ENCODE measurements around the gene FLNB.

FLNB gene

GRCh38 chr3:58116985-58117384, 108.8 kb downstream of the FLNB start:
- no peak for DNase-seq

- no peak for DNase-seq
Observed at GRCh38 chr3:58117561-58118181, 109.4 kb downstream of the FLNB start.

GRCh38 chr3:58119186-58119585, 111.0 kb downstream of the FLNB start:
- DNase-seq: no peak

- no peak for DNase-seq
Observed at GRCh38 chr3:58120075-58120812, 112.0 kb downstream of the FLNB start.

GRCh38 chr3:58121183-58121582, 113.0 kb downstream of the FLNB start:
- no peak for DNase-seq

GRCh38 chr3:58122936-58123700, 114.9 kb downstream of the FLNB start:
- no peak for DNase-seq

GRCh38 chr3:58124387-58124786, 116.2 kb downstream of the FLNB start:
- DNase-seq: no peak

- no peak for DNase-seq
Observed at GRCh38 chr3:58129041-58129770, 121.0 kb downstream of the FLNB start.

GRCh38 chr3:58130591-58130990, 122.4 kb downstream of the FLNB start:
- no peak for DNase-seq

- no peak for DNase-seq
Observed at GRCh38 chr3:58131101-58131825, 123.0 kb downstream of the FLNB start.

- DNase-seq: no peak
Observed at GRCh38 chr3:58132850-58133249, 124.6 kb downstream of the FLNB start.

GRCh38 chr3:58134468-58134867, 126.2 kb downstream of the FLNB start:
- no peak for DNase-seq

GRCh38 chr3:58135712-58136543, 127.7 kb downstream of the FLNB start:
- no peak for DNase-seq

GRCh38 chr3:58137306-58137705, 129.1 kb downstream of the FLNB start:
- no peak for DNase-seq

- DNase-seq: no peak
Observed at GRCh38 chr3:58141766-58142345, 133.6 kb downstream of the FLNB start.

GRCh38 chr3:58143417-58144055, 135.3 kb downstream of the FLNB start:
- no peak for DNase-seq

- DNase-seq: no peak
Observed at GRCh38 chr3:58144478-58145325, 136.5 kb downstream of the FLNB start.

- no peak for DNase-seq
Observed at GRCh38 chr3:58148049-58148448, 139.8 kb downstream of the FLNB start.

- DNase-seq: no peak
Observed at GRCh38 chr3:58150130-58150809, 142.0 kb downstream of the FLNB start.
